H1 (cell line): ENCODE measurements around the gene ARMH2. TPM values are rescaled to one million over a fixed set of nuclear protein-coding genes. Genes with fewer than 3 reads are reported as not detected.
"Not testable (repeated sequence)": the region's sequence is repeated elsewhere in the genome, so short reads cannot be mapped to it uniquely, and the experiment has no call there.

ENCODE experiments used
- CTCF ChIA-PET: fragments of 300-600 bp; sonication (Branson Sonifier 250); formaldehyde crosslinking; loops from one replicate; lab custom pipeline; 2021; ENCODE audit not compliant: partially characterized antibody; lab: Charles Lee
- POLR2A ChIA-PET: fragments of 300-600 bp; sonication (Branson Sonifier 250); formaldehyde crosslinking; loops from one replicate; lab custom pipeline; 2021; ENCODE audit warnings: inconsistent platforms; ENCODE audit not compliant: partially characterized antibody; lab: Charles Lee
- DNase-seq, 2 experiments: peaks; one replicate each; pipeline versions ENCODE4 v3.0.0 to v3.0.0-alpha.2; 2010 to 2022; ENCODE audit warnings: low spot score in 2 of 2, low read depth in 1 of 2, mixed read lengths in 1 of 2
- FAIRE-seq: peaks from 2 replicates; lab custom pipeline; 2011; peaks lifted over from hg19 to GRCh38; lab: Jason Lieb, UNC
- H2AFZ ChIP-seq: 2 replicates; pipeline ENCODE4 v1.8.1; 2012; ENCODE audit warnings: low read length, inconsistent platforms
- H2AK5ac ChIP-seq: 2 replicates; pipeline ENCODE4 v1.6.1; 2013; ENCODE audit warnings: low read depth, low read length
- H2BK120ac ChIP-seq: replicated peaks from 2 replicates; pipeline ENCODE3; 2013; ENCODE audit warnings: low read depth, low read length, inconsistent platforms
- H2BK12ac ChIP-seq: 2 replicates; pipeline ENCODE4 v1.6.1; 2013; ENCODE audit warnings: low read depth, low read length
- H2BK15ac ChIP-seq: 2 replicates; pipeline ENCODE4 v1.6.1; 2013; ENCODE audit warnings: low read length
- H2BK20ac ChIP-seq: 2 replicates; pipeline ENCODE4 v1.6.1; 2013; ENCODE audit warnings: low read length
- H2BK5ac ChIP-seq: 2 replicates; pipeline ENCODE4 v1.6.1; 2013; ENCODE audit warnings: low read depth, low read length
- H3K14ac ChIP-seq: 2 replicates; pipeline ENCODE4 v1.6.1; 2013; ENCODE audit warnings: inconsistent platforms; ENCODE audit not compliant: insufficient read length
- H3K18ac ChIP-seq: 2 replicates; pipeline ENCODE4 v1.6.1; 2013; ENCODE audit warnings: low read length; ENCODE audit errors: extremely low read depth
- H3K23ac ChIP-seq: 2 replicates; pipeline ENCODE4 v1.6.1; 2013; ENCODE audit warnings: inconsistent platforms; ENCODE audit not compliant: insufficient read length
- H3K23me2 ChIP-seq: 2 replicates; pipeline ENCODE4 v1.6.1; 2013; ENCODE audit warnings: low read depth, low read length
- H3K27ac ChIP-seq: 2 replicates; pipeline ENCODE4 v1.6.1; 2011; ENCODE audit warnings: low read depth, low read length, inconsistent platforms
- H3K27me3 ChIP-seq, 4 experiments: replicated peaks in 1 of 4; 1 replicate in 1 of 4; 2 replicates in 3 of 4; pipeline versions ENCODE4 v1.6.1 to v1.8.1; 2011 to 2013; ENCODE audit warnings: low read length in 3 of 4, mild to moderate bottlenecking in 3 of 4, inconsistent platforms in 2 of 4, mixed read lengths in 2 of 4, moderate library complexity in 1 of 4; ENCODE audit not compliant: control insufficient read depth in 3 of 4, insufficient read depth in 3 of 4; ENCODE audit errors: extremely low read depth in 1 of 4
- H3K36me3 ChIP-seq, 4 experiments: 2 replicates each; pipeline versions ENCODE4 v1.6.1 to v1.8.1; 2011 to 2013; ENCODE audit warnings: mild to moderate bottlenecking in 4 of 4, low read length in 3 of 4, moderate library complexity in 2 of 4, control low read depth in 1 of 4, inconsistent platforms in 1 of 4; ENCODE audit not compliant: insufficient read depth in 4 of 4, control insufficient read depth in 2 of 4
- H3K4ac ChIP-seq: replicated peaks from 2 replicates; pipeline ENCODE3; 2013; ENCODE audit warnings: low read length, low read depth, mixed read lengths, inconsistent platforms; ENCODE audit not compliant: insufficient read length
- H3K4me1 ChIP-seq, 4 experiments: replicated peaks in 1 of 4; 1 replicate in 1 of 4; 2 replicates in 3 of 4; pipeline versions ENCODE4 v1.6.1 to v1.8.1; 2011 to 2013; ENCODE audit warnings: low read length in 3 of 4, inconsistent platforms in 2 of 4, mixed read lengths in 1 of 4; ENCODE audit not compliant: insufficient read depth in 4 of 4, control insufficient read depth in 3 of 4
- H3K4me2 ChIP-seq, 2 experiments: 2 replicates each; pipeline versions ENCODE4 v1.6.1 to v1.8.1; 2011 to 2013; ENCODE audit warnings: low read depth in 2 of 2, low read length in 2 of 2, control low read depth in 1 of 2, inconsistent platforms in 1 of 2, mild to moderate bottlenecking in 1 of 2; ENCODE audit not compliant: insufficient read depth in 1 of 2
- H3K4me3 ChIP-seq, 4 experiments: fragments of 200-600, 300-600 bp in 1 of 4; sonication (generic), shearing (Covaris generic), sonication (Bioruptor Twin) in 1 of 4; 2 replicates each; pipeline versions ENCODE4 v1.5.1 to v1.8.1; 2011 to 2016; ENCODE audit warnings: low read length in 4 of 4, low read depth in 3 of 4, control low read depth in 2 of 4, inconsistent platforms in 2 of 4, mild to moderate bottlenecking in 2 of 4, mixed read lengths in 1 of 4, moderate library complexity in 1 of 4; ENCODE audit not compliant: insufficient read depth in 2 of 4; ENCODE audit errors: extremely low read depth in 1 of 4
- H3K56ac ChIP-seq: replicated peaks from 2 replicates; pipeline ENCODE3; 2013; ENCODE audit warnings: low read depth, mild to moderate bottlenecking, mixed read lengths, low read length, inconsistent platforms; ENCODE audit not compliant: insufficient read length
- H3K79me1 ChIP-seq: 2 replicates; pipeline ENCODE4 v1.6.1; 2013; ENCODE audit warnings: low read depth, low read length, control low read depth
- H3K79me2 ChIP-seq, 2 experiments: 2 replicates each; pipeline versions ENCODE4 v1.6.1 to v1.8.1; 2012 to 2013; ENCODE audit warnings: low read length in 2 of 2, mild to moderate bottlenecking in 2 of 2, inconsistent platforms in 1 of 2; ENCODE audit not compliant: insufficient read depth in 2 of 2, control insufficient read depth in 1 of 2
- H3K9ac ChIP-seq, 4 experiments: replicated peaks in 1 of 4; 1 replicate in 1 of 4; 2 replicates in 3 of 4; pipeline versions ENCODE4 v1.6.1 to v1.8.1; 2011 to 2013; ENCODE audit warnings: low read depth in 3 of 4, low read length in 3 of 4, control low read depth in 2 of 4, mild to moderate bottlenecking in 2 of 4, moderate library complexity in 2 of 4, inconsistent platforms in 1 of 4; ENCODE audit errors: extremely low read depth in 1 of 4
- H3K9me3 ChIP-seq, 2 experiments: 2 replicates each; pipeline versions ENCODE4 v1.6.1 to v1.8.1; 2012 to 2013; ENCODE audit warnings: mild to moderate bottlenecking in 2 of 2, moderate library complexity in 2 of 2, control low read depth in 1 of 2, inconsistent platforms in 1 of 2, low read depth in 1 of 2, low read length in 1 of 2, mixed read lengths in 1 of 2; ENCODE audit not compliant: insufficient read depth in 2 of 2
- H4K20me1 ChIP-seq, 2 experiments: replicated peaks in 1 of 2; 2 replicates each; pipeline versions ENCODE3 to v1.8.1; 2011 to 2013; ENCODE audit warnings: inconsistent platforms in 2 of 2, low read length in 2 of 2, mild to moderate bottlenecking in 1 of 2; ENCODE audit not compliant: insufficient read depth in 2 of 2, control insufficient read depth in 1 of 2
- H4K5ac ChIP-seq: 2 replicates; pipeline ENCODE4 v1.6.1; 2013; ENCODE audit warnings: low read length, low read depth, mixed read lengths, inconsistent platforms; ENCODE audit not compliant: insufficient read length
- H4K8ac ChIP-seq: 2 replicates; pipeline ENCODE4 v1.8.0; 2013; ENCODE audit warnings: mild to moderate bottlenecking, moderate library complexity, low read length, inconsistent platforms; ENCODE audit not compliant: insufficient read depth; ENCODE audit errors: extremely low read depth
- H4K91ac ChIP-seq: replicated peaks from 2 replicates; pipeline ENCODE3; 2013; ENCODE audit warnings: low read length, mixed read lengths, inconsistent platforms; ENCODE audit not compliant: insufficient read length
- WGBS, 2 experiments: shearing (Covaris generic) in 1 of 2; methylation state at CpG; one replicate each; pipeline versions ENCODE4 v1.1.6 to v1.1.7; 2013 to 2015; ENCODE audit warnings: low lambda C conversion rate in 2 of 2, mixed read lengths in 2 of 2, inconsistent platforms in 1 of 2, low coverage in 1 of 2, missing lambda C conversion rate in 1 of 2; ENCODE audit not compliant: insufficient replicate concordance in 2 of 2, insufficient coverage in 1 of 2, insufficient read length in 1 of 2; ENCODE audit errors: extremely low coverage in 1 of 2, missing lambda C conversion rate in 1 of 2; 5-methylcytosine and 5-hydroxymethylcytosine counted together
- polyA plus RNA-seq, 7 experiments: library from polyadenylated mRNA; depleted of rRNA in 3 of 7; stranded (reverse) in 5 of 7; unstranded in 2 of 7; fragments of >200 nt in 5 of 7; fragments of 200-250 nt in 2 of 7; gene quantifications; 1 replicate in 5 of 7; 2 replicates in 1 of 7; 4 replicates in 1 of 7; pipeline versions ENCODE4 v1.2.1 to v1.2.3, GENCODE V29; 2011 to 2013; ENCODE audit warnings: missing spikeins in 2 of 7, mixed read lengths in 2 of 7
- total RNA-seq: library from RNA; stranded (reverse); fragmentation: NEBNext Ultra II Directional; extraction: Animal tissue kit (Norgen Biotek cat#: 25700); gene quantifications from 2 replicates; pipeline ENCODE4 v1.2.1, GENCODE V29; 2021

The ARMH2 gene
- total and polyA plus RNA-seq, 2 of the 8 experiments (the other 6 are each of a cell fraction or from before 2014, with no cell fraction given), result not detected

- not testable (repeated sequence) for H3K36me3 ChIP-seq, H4K5ac ChIP-seq, H3K27ac ChIP-seq, H3K18ac ChIP-seq, H3K79me2 ChIP-seq, H2BK120ac ChIP-seq, H3K56ac ChIP-seq, H3K23me2 ChIP-seq, FAIRE-seq, H3K9me3 ChIP-seq, H3K4me1 ChIP-seq, H3K14ac ChIP-seq, H3K23ac ChIP-seq, H4K20me1 ChIP-seq, H3K9ac ChIP-seq, DNase-seq, H4K91ac ChIP-seq, H3K4me3 ChIP-seq, H3K4me2 ChIP-seq, H3K27me3 ChIP-seq, H4K8ac ChIP-seq, H3K4ac ChIP-seq, H2AFZ ChIP-seq, H3K79me1 ChIP-seq, H2BK20ac ChIP-seq, H2AK5ac ChIP-seq, H2BK12ac ChIP-seq, H2BK15ac ChIP-seq, H2BK5ac ChIP-seq
- POLR2A ChIA-PET, result interaction anchor here (0.7 kb wide), 1 partner anchor 56 kb away, joined by 3 read pairs; no protein-coding TSS in a partner anchor
- CTCF ChIA-PET, result interaction anchor here (0.7 to 1.2 kb wide), 2 partner anchors 183 to 252 kb away, joined by 3 read pairs; no protein-coding TSS in a partner anchor
- WGBS, 2 experiments, result 92% methylated on average over 9 of the region's 26 CpGs; no CpG with 5 or more reads in 1 of the 2 experiments
Measured at GRCh38 chr6:24765968-24766367, 32.7 kb downstream of the ARMH2 start.
